Stimulated activated CD8-positive, alpha-beta memory T cell treated with anti-CD3 and anti-CD28 coated beads, Interleukin-12 subunit alpha, Interleukin-12 subunit beta, amount 100 ng/mL, for 24 hours (primary cell): ENCODE measurements around the gene KRTAP24-1.

Source experiments
- DNase-seq: peaks from one replicate; pipeline ENCODE4 v3.0.0-alpha.2; 2020; ENCODE audit errors: extremely low read depth

KRTAP24-1 gene

GRCh38 chr21:30282850-30283249 lies at the start of gene KRTAP24-1:
Gene KRTAP24-1, minus strand, starts transcription at chr21:30282950. Its CDS starts 18 bp downstream, at chr21:30282932.
- DNase-seq = no peak

GRCh38 chr21:30329203-30329875 lies 46.6 kb upstream of the KRTAP24-1 start:
- DNase-seq = no peak

- no peak for DNase-seq
These were observed 43.6 kb upstream of the KRTAP24-1 start for GRCh38 chr21:30326390-30326789.

- no peak for DNase-seq
These were observed 37.5 kb upstream of the KRTAP24-1 start, which contains the start of gene KRTAP26-1 for GRCh38 chr21:30320215-30320614. Gene KRTAP26-1, minus strand, starts transcription at chr21:30320315. Its CDS starts 280 bp downstream, at chr21:30320035.

- no peak for DNase-seq
These were observed 33.0 kb upstream of the KRTAP24-1 start for GRCh38 chr21:30315701-30316100.

GRCh38 chr21:30306884-30307283 lies 24.1 kb upstream of the KRTAP24-1 start:
- no peak for DNase-seq

- DNase-seq = no peak
These were observed 22.4 kb upstream of the KRTAP24-1 start for GRCh38 chr21:30305136-30305535.

- DNase-seq = no peak
These were observed 6.5 kb upstream of the KRTAP24-1 start, which contains the start of gene KRTAP25-1 for GRCh38 chr21:30289215-30289614. Gene KRTAP25-1, minus strand, starts transcription at chr21:30289514. Its CDS starts 24 bp downstream, at chr21:30289490.

- no peak for DNase-seq
These were observed 11.1 kb downstream of the KRTAP24-1 start for GRCh38 chr21:30271611-30272010.

- DNase-seq = no peak
These were observed 11.6 kb downstream of the KRTAP24-1 start for GRCh38 chr21:30271156-30271555.

- DNase-seq = no peak
These were observed 12.8 kb downstream of the KRTAP24-1 start for GRCh38 chr21:30269803-30270530.

- no peak for DNase-seq
These were observed 14.0 kb downstream of the KRTAP24-1 start for GRCh38 chr21:30268608-30269197.

GRCh38 chr21:30257773-30258172 lies 25.0 kb downstream of the KRTAP24-1 start:
- no peak for DNase-seq

GRCh38 chr21:30256100-30256499 lies 26.6 kb downstream of the KRTAP24-1 start:
- no peak for DNase-seq

- no peak for DNase-seq
These were observed 27.1 kb downstream of the KRTAP24-1 start for GRCh38 chr21:30255679-30256078.

GRCh38 chr21:30251781-30252180 lies 31.0 kb downstream of the KRTAP24-1 start:
- no peak for DNase-seq

GRCh38 chr21:30249936-30250335 lies 32.8 kb downstream of the KRTAP24-1 start:
- no peak for DNase-seq

GRCh38 chr21:30248844-30249243 lies 33.9 kb downstream of the KRTAP24-1 start:
- DNase-seq = no peak

- DNase-seq = no peak
These were observed 37.7 kb downstream of the KRTAP24-1 start for GRCh38 chr21:30245061-30245460.

- no peak for DNase-seq
These were observed 39.1 kb downstream of the KRTAP24-1 start for GRCh38 chr21:30243691-30244090.

- DNase-seq = no peak
These were observed 42.1 kb downstream of the KRTAP24-1 start for GRCh38 chr21:30240661-30241060.

GRCh38 chr21:30238168-30238567 lies 44.6 kb downstream of the KRTAP24-1 start:
- DNase-seq = no peak

GRCh38 chr21:30234643-30235042 lies 48.1 kb downstream of the KRTAP24-1 start:
- no peak for DNase-seq
